ENCODE results near the gene EEF1B2. TPM values are rescaled to one million over a fixed set of nuclear protein-coding genes. Genes with fewer than 3 reads are reported as not detected.

The EEF1B2 gene
- total RNA-seq, 1 experiment from 2014 or later = 768 TPM

GRCh38 chr2:206149330-206149729 is 10.4 kb upstream of the EEF1B2 start:
- no peak overlapping the region for H3K56ac ChIP-seq (ENCODE audit: insufficient read length, low read depth, low read length)
- DNase-seq = no peak

More at GRCh38 chr2:206149330-206149729, 10.4 kb upstream of the EEF1B2 start:
- Histone ChIP-seq H3K79me2 (ENCODE audit: insufficient read depth, low read length) (peaks cover 4% of the 10 kb centered on the region; the same call in 1 of the 2 replicates), H3K23me2 (ENCODE audit: insufficient read length, low read depth, low read length, poor library complexity, severe bottlenecking) (no peaks in the 10 kb centered on the region), H3T11ph (ENCODE audit: low read length) (no peak overlapping the region), H3K23ac (ENCODE audit: insufficient read length, low read depth, low read length) (no peak overlapping the region), H3K79me1 (ENCODE audit: insufficient read depth, low read depth, low read length, poor library complexity, severe bottlenecking) (peaks cover 4% of the 10 kb centered on the region), H4K91ac (ENCODE audit: insufficient read length, low read depth, low read length) (no peak overlapping the region), H2AFZ (ENCODE audit: low read length) (no peak overlapping the region), H2BK15ac (ENCODE audit: low read depth, low read length) (no peak overlapping the region), H3K18ac (ENCODE audit: insufficient read length, low read depth, low read length) (no peak overlapping the region), H2BK5ac (ENCODE audit: insufficient read length, low read length) (no peak overlapping the region), H3K9me3 (ENCODE audit: control insufficient read depth, low read depth, low read length) (no peaks in the 10 kb centered on the region), H4K8ac (replicated peaks; ENCODE audit: insufficient read length, low read depth, low read length) (no peak overlapping the region), H2AK5ac (ENCODE audit: insufficient read length, low read length) (no peak overlapping the region), H2BK120ac (ENCODE audit: low read depth, low read length, poor library complexity, severe bottlenecking) (no peak overlapping the region), H4K5ac (ENCODE audit: insufficient read length, low read depth, low read length) (no peak overlapping the region), H2BK12ac (ENCODE audit: insufficient read length, low read depth, low read length) (no peak overlapping the region), H3K4me2 (ENCODE audit: insufficient read depth, insufficient read length, low read length) (no peak overlapping the region), H4K20me1 (ENCODE audit: control insufficient read depth, insufficient read depth, insufficient read length) (no peaks in the 10 kb centered on the region), H3K27me3 (ENCODE audit: insufficient read depth, low read length) (no peaks in the 10 kb centered on the region), H3K4me1 (ENCODE audit: insufficient read depth, low read length) (no peaks in the 10 kb centered on the region), H3K4ac (ENCODE audit: low read depth, low read length) (no peak overlapping the region), H3K14ac (ENCODE audit: insufficient read depth, low read length) (no peak overlapping the region), H3K27ac (ENCODE audit: insufficient read length, low read depth, low read length) (no peak overlapping the region), H3K9ac (ENCODE audit: extremely low read depth, insufficient read length, low read length) (no peak overlapping the region), H2BK20ac (ENCODE audit: low read depth, low read length, poor library complexity, severe bottlenecking) (no peak overlapping the region)
- TF ChIP-seq, protein P1, sequence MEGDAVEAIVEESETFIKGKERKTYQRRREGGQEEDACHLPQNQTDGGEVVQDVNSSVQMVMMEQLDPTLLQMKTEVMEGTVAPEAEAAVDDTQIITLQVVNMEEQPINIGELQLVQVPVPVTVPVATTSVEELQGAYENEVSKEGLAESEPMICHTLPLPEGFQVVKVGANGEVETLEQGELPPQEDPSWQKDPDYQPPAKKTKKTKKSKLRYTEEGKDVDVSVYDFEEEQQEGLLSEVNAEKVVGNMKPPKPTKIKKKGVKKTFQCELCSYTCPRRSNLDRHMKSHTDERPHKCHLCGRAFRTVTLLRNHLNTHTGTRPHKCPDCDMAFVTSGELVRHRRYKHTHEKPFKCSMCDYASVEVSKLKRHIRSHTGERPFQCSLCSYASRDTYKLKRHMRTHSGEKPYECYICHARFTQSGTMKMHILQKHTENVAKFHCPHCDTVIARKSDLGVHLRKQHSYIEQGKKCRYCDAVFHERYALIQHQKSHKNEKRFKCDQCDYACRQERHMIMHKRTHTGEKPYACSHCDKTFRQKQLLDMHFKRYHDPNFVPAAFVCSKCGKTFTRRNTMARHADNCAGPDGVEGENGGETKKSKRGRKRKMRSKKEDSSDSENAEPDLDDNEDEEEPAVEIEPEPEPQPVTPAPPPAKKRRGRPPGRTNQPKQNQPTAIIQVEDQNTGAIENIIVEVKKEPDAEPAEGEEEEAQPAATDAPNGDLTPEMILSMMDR (conservative IDR thresholded peaks at IDR 0.05) = no peak
- Mint-ChIP-seq H3K4me1 (peaks cover 0 to 5% of the 10 kb centered on the region in 2 experiments; a peak in 2 of 4 replicates), H3K27me3 (ENCODE audit: low read depth) (no peaks in the 10 kb centered on the region), H3K4me3 (no peak overlapping the region), H3K27ac (no peak overlapping the region), H3K36me3 (ENCODE audit: insufficient read depth in 1 of 3, low read depth in 3 of 3) (peaks cover 18 to 66% (median 51%) of the 10 kb centered on the region in 3 experiments; a peak in 6 of 7 replicates), H3K9me3 (no peaks in the 10 kb centered on the region)
- WGBS (ENCODE audit: extremely low coverage, insufficient read length, low lambda C conversion rate) = no CpG with 5 or more reads among the region's 1 CpG

Measured in H9 (cell line).